Dendritic cell treated with granulocyte-macrophage colony-stimulating factor and Interleukin-4, amounts not matched to agents 40 ng/mL and 50 ng/mL, for 4 days (primary cell): Measurements from ENCODE around the gene MBD3L4.
"Not testable (repeated sequence)": the region's sequence is repeated elsewhere in the genome, so short reads cannot be mapped to it uniquely, and the experiment has no call there.

Experiments used
- H3K27ac Mint-ChIP-seq: one replicate; pipeline ENCODE4 v1.8.0; 2022; ENCODE audit warnings: mild to moderate bottlenecking, mixed read lengths
- H3K27me3 Mint-ChIP-seq: one replicate; pipeline ENCODE4 v1.8.0; 2022; ENCODE audit warnings: mild to moderate bottlenecking, mixed read lengths
- H3K36me3 Mint-ChIP-seq: one replicate; pipeline ENCODE4 v1.8.0; 2022; ENCODE audit warnings: low read depth, mixed read lengths
- H3K4me1 Mint-ChIP-seq: one replicate; pipeline ENCODE4 v1.8.0; 2022; ENCODE audit warnings: low read depth, mixed read lengths
- H3K4me3 Mint-ChIP-seq: one replicate; pipeline ENCODE4 v1.8.0; 2022; ENCODE audit warnings: mild to moderate bottlenecking, moderate library complexity, mixed read lengths
- H3K9me3 Mint-ChIP-seq: one replicate; pipeline ENCODE4 v1.8.0; 2022; ENCODE audit warnings: mixed read lengths
- intact Hi-C: fragments of 100-400 bp; cut with micrococcal nuclease; formaldehyde crosslinking; loops from one replicate; pipeline ENCODE4 v1.15.0; 2022

The MBD3L4 gene

DNA sequence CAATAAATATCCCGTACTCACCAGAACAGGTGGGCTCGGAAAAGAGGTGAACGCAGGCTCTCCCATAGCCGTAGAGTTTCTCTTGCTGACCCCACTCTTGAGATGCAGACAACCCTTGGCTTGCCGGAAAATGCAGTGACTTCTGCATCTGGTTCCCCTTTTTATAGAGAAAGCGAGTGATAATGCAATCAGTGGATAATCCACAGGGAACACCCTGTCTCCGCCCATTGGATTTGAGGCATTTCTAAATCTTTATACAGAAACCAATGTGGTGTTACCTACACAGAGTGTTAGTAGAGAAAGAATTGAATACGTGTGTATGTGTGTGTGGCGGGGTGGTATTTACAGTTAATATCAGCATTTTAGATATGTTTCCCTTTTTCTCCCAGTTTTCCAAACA, at the start of gene MBD3L4:
MBD3L4 (minus strand) TSS at position 101 of the 400 bp plus-strand sequence; CDS start at position 66, 35 bp downstream.
- H3K27me3 Mint-ChIP-seq, intact Hi-C loops, H3K36me3 Mint-ChIP-seq, H3K4me1 Mint-ChIP-seq, H3K27ac Mint-ChIP-seq, H3K4me3 Mint-ChIP-seq, H3K9me3 Mint-ChIP-seq: not testable (repeated sequence)

DNA sequence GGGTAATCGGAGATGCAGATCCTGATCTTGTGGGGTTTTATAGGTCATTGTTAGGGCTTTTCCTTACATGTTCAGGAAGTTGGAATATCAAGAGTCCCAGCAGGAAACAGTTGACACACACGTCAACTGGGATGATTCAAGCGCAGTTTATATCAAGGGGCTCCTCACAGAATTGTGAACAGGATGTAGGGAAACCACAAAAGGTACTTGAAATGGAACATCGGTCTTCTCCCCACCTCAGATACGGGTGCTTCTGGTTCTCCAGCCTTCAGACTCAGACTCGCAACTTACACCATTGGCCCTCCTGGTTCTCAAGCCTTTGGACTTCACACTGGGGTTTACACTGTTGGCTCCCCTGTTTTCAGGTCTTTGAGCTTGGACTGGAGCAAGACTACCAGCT, 49.0 kb upstream of the MBD3L4 start:
- Mint-ChIP-seq H3K4me1 (no peaks in the 10 kb centered on the region), H3K27me3 (no peaks in the 10 kb centered on the region), H3K9me3 (peaks cover 91% of the 10 kb centered on the region), H3K27ac (no peak overlapping the region), H3K4me3 (no peak overlapping the region), H3K36me3 (peaks cover 15% of the 10 kb centered on the region)
- intact Hi-C loops: no loop called here

GRCh38 chr19:7083076-7083956, 43.3 kb upstream of the MBD3L4 start:
- Mint-ChIP-seq H3K27ac (no peak overlapping the region), H3K36me3 (peaks cover 65% of the 10 kb centered on the region), H3K27me3 (no peaks in the 10 kb centered on the region), H3K9me3 (peaks cover 82% of the 10 kb centered on the region), H3K4me1 (no peaks in the 10 kb centered on the region), H3K4me3 (no peak overlapping the region)
- intact Hi-C loops: no loop called here

DNA sequence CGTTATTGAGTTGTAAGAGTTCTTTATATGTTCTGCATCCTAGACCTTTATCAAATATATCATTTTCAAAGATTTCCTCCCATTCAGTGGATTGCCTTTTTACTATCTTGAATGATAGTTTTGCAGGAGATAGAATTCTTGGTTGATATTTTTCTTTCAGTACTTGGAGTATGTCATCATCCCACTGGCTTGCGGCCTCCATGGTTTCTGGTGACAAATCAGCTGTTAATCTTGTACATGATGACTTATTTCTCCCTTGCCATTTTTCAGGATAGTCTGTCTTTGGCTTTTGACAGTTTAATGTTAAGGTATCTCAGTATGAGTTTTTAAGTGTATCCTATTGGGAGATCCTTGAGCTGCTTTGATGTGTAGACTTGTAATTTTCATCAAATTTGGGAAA, 38.0 kb upstream of the MBD3L4 start:
- intact Hi-C loops: no loop called here
- no peaks in the 10 kb centered on the region for H3K27me3 Mint-ChIP-seq
- H3K4me3 Mint-ChIP-seq: no peak overlapping the region
- H3K4me1 Mint-ChIP-seq: no peaks in the 10 kb centered on the region
- no peak overlapping the region for H3K27ac Mint-ChIP-seq
- H3K36me3 Mint-ChIP-seq: peaks cover 100% of the 10 kb centered on the region
- peaks cover 85% of the 10 kb centered on the region for H3K9me3 Mint-ChIP-seq

- Mint-ChIP-seq H3K4me1 (peaks cover 5% of the 10 kb centered on the region), H3K4me3 (no peak overlapping the region), H3K27me3 (no peaks in the 10 kb centered on the region), H3K36me3 (peaks cover 100% of the 10 kb centered on the region), H3K9me3 (peaks cover 72% of the 10 kb centered on the region), H3K27ac (no peak overlapping the region)
- intact Hi-C loops: no loop called here
Measured at GRCh38 chr19:7076151-7076550, 36.2 kb upstream of the MBD3L4 start.

GRCh38 chr19:7074705-7075282, 34.8 kb upstream of the MBD3L4 start:
- Mint-ChIP-seq H3K4me3 (no peak overlapping the region), H3K4me1 (peaks cover 5% of the 10 kb centered on the region), H3K27me3 (no peaks in the 10 kb centered on the region), H3K9me3 (peaks cover 58% of the 10 kb centered on the region), H3K36me3 (peaks cover 96% of the 10 kb centered on the region), H3K27ac (no peak overlapping the region)
- intact Hi-C loops: no loop called here

DNA sequence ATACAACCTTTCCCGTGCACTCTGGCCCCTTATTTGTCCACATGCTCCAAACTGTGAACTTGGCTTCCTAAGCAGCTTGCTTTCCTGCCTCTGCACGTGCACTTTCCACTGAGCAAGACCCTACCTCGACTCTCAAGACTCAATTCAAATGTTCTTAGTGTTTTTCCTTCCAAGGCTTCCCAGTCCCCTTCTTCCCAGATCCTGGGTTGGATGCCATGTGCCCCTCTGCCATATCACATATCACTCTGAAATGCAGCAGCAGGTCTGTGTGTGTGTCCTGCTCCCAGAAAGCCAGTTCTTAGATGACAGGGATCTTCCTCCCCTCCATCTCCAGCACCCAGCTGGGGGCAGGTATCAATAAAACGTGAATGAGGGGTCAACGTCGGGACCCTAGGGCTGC, 32.6 kb upstream of the MBD3L4 start:
- Mint-ChIP-seq H3K36me3 (peaks cover 80% of the 10 kb centered on the region), H3K9me3 (peaks cover 36% of the 10 kb centered on the region), H3K27me3 (no peaks in the 10 kb centered on the region), H3K4me1 (peaks cover 11% of the 10 kb centered on the region), H3K4me3 (no peak overlapping the region), H3K27ac (no peak overlapping the region)
- intact Hi-C loops: no loop called here

- H3K4me3 Mint-ChIP-seq: peak overlapping the region; percentile 97
- H3K9me3 Mint-ChIP-seq: peaks cover 9% of the 10 kb centered on the region
- peaks cover 11% of the 10 kb centered on the region for H3K4me1 Mint-ChIP-seq
- peaks cover 53% of the 10 kb centered on the region for H3K36me3 Mint-ChIP-seq
- H3K27ac Mint-ChIP-seq: peak overlapping the region; percentile 97
- intact Hi-C loops: no loop called here
- H3K27me3 Mint-ChIP-seq: no peaks in the 10 kb centered on the region
Measured at GRCh38 chr19:7069904-7070226, 29.9 kb upstream of the MBD3L4 start.

DNA sequence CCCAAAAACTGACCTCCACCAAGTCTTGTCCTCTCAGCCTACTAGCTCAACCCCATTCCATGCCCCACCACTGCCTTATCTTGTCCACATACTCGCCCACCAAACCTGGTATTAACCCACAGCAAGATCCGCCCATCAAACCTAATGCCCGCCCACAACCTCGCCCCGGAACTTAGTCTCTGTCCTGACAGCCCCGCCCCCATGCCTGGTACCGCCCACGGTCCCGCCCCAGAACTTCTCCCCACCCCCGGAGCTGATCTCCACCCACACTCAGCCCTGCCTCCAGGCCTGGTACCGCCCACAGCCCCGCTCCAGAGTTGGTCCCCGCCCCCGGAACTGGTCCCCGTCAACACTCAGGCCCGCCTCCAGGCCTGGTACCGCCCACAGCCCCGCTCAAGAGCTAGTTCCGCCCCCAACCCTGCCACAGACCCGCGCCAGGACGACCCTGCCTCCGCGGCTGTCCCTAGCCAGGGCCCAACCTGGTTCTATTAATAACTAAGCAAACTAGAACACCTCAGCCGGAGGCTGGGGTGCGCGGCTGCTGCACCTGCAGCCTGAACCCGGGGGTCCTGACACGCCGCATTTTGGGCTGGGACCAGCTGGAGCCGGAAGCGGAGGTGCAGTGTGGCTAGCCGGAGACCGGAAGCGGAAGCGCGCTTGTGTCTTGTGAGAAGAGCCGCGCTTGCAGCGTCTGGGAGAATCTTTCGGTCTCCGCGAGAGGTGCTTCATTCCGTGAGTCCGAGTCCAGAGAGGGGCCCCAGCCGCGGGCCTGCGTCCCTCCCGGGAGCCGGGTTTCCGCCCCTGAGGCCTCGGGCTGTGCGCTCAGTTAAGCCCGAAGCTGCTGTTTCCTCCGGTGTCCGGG, 29.3 kb upstream of the MBD3L4 start, which contains the start of gene ZNF557:
ZNF557 (plus strand) TSS at position 662 of the 862 bp plus-strand sequence. CDS start 5,372 bp downstream, outside the sequence.
- Mint-ChIP-seq H3K27me3 (no peaks in the 10 kb centered on the region), H3K9me3 (peaks cover 3% of the 10 kb centered on the region), H3K27ac (peak within 1 kb of the TSS; percentile 97), H3K4me3 (peak within 1 kb of the TSS; percentile 97), H3K36me3 (peaks cover 47% of the 10 kb centered on the region), H3K4me1 (peaks cover 11% of the 10 kb centered on the region)
- intact Hi-C loops: no loop called here

GRCh38 chr19:7068599-7068998, 28.6 kb upstream of the MBD3L4 start:
- Mint-ChIP-seq H3K27ac (peak overlapping the region; percentile 97), H3K4me1 (peaks cover 11% of the 10 kb centered on the region), H3K4me3 (peak overlapping the region; percentile 97), H3K9me3 (no peaks in the 10 kb centered on the region), H3K27me3 (no peaks in the 10 kb centered on the region), H3K36me3 (peaks cover 40% of the 10 kb centered on the region)
- intact Hi-C loops: no loop called here

- Mint-ChIP-seq H3K4me3 (no peak overlapping the region), H3K9me3 (no peaks in the 10 kb centered on the region), H3K27me3 (no peaks in the 10 kb centered on the region), H3K27ac (no peak overlapping the region), H3K36me3 (peaks cover 31% of the 10 kb centered on the region), H3K4me1 (peaks cover 11% of the 10 kb centered on the region)
- intact Hi-C loops: no loop called here
Measured at GRCh38 chr19:7067716-7068115, 27.7 kb upstream of the MBD3L4 start.

- H3K27ac Mint-ChIP-seq, intact Hi-C loops, H3K4me3 Mint-ChIP-seq, H3K27me3 Mint-ChIP-seq, H3K9me3 Mint-ChIP-seq: not testable (repeated sequence)
- Mint-ChIP-seq H3K4me1 (peaks cover 11% of the 10 kb centered on the region), H3K36me3 (peaks cover 25% of the 10 kb centered on the region)
Measured at GRCh38 chr19:7067122-7067521, 27.1 kb upstream of the MBD3L4 start.

- Mint-ChIP-seq H3K27ac (peak overlapping the region; percentile 5), H3K36me3 (no peaks in the 10 kb centered on the region), H3K4me1 (peaks cover 3% of the 10 kb centered on the region), H3K4me3 (no peak overlapping the region), H3K27me3 (no peaks in the 10 kb centered on the region), H3K9me3 (no peaks in the 10 kb centered on the region)
- intact Hi-C loops: no loop called here
Measured at GRCh38 chr19:7063764-7064418, 23.9 kb upstream of the MBD3L4 start.
